EH (cell line): Measurements from ENCODE around the gene PMEL.
"Not testable (repeated sequence)": the region's sequence is repeated elsewhere in the genome, so short reads cannot be mapped to it uniquely, and the experiment has no call there.

Source experiments
- DNase-seq: peaks from one replicate; pipeline ENCODE4 v3.0.0-alpha.2; 2015; ENCODE audit warnings: low read depth

The PMEL gene

DNA sequence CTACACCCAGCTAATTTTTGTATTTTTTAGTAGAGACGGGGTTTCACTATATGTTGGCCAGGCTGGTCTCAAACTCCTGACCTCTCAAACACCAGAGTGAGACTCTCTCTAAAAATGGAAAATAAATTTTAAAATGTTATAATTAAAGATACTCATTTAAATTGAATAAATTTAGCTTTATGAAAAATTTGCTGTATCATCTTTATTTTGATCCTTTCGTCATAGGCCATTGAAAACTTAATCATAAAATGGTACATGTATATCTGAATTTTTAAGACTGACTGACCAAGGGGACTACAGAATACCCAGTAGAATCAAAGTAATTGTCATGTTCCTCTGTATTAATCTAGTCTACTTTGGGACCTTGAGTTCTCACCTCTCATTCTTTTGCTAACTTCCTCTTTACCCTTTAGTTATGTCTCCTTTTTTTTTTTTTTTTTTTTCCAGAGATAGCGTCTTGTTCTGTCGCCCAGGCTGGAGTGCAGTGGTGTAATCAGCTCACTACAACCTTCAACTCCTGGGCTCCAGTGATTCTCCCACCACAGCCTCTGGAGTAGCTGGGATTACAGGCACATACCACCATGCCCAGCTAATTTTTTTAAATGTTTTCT, 17.5 kb upstream of the PMEL start:
- no peak for DNase-seq

DNA sequence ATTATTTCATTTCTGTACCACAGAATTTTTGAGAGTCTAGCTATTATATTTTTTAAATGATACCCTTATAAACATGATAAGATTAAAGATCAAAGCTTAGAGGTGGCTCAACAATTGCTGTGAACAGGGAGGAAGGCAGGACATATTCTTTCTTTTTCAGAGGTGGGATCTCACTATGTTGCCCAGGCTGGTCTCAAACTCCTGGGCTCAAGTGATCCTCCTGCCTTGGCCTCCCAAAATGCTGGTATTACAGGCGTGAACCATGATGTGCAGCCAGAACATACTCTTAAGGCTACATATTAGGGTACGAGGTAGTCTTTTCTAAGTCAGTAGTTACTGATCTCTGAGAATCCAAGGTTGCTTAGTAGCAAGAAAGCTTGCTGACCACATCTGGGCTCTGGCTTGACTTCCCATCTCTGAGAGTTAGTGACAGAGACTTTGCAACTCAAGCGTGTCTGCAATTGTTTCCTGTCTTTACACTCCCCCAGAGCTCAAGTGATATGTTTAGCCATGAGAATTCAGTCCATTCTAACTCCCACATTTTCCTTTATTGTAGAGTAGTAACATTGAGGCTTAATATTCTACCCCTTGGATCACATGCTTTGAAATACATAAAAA, 16.6 kb upstream of the PMEL start:
- DNase-seq, result no peak

DNA sequence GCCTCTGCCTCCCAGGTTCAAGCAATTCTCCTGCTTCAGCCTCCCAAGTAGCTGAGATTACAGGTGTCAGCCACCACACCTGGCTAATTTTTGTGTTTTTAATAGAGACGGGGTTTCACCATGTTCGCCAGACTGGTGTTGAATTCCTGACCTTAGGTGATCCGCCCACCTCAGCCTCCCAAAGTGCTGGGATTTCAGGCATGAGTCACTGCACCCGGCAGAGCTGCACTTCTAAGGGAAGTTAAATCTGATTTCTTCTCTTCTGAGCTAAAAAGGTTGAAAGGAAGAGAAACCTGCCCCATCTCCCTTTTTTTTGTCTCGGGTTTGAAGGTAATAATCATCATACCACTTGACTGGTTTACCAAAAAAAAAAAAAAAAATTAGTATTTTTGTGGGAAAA, 16.0 kb upstream of the PMEL start:
- DNase-seq, result not testable (repeated sequence)

DNA sequence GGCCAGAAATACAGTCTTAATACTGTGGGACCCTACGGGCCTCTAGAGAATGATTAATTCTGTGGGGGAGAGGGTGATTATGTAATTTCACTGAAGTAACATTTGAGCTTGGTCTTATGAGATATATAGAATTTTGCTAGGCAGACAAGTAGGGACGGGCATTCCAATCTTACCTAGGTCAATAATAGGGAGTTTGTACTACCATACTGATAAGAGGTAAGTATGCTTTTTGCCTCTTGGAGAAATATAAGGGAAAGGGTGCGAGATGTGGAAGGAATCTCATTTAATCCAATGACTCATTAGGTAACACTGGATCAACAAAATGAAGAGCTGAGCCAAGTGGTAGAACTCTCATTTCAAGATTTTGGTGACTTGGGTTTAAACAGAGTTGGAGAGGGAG, 13.2 kb upstream of the PMEL start:
- no peak for DNase-seq

- DNase-seq, result no peak
Observed at GRCh38 chr12:55978393-55978792, 12.6 kb upstream of the PMEL start.

DNA sequence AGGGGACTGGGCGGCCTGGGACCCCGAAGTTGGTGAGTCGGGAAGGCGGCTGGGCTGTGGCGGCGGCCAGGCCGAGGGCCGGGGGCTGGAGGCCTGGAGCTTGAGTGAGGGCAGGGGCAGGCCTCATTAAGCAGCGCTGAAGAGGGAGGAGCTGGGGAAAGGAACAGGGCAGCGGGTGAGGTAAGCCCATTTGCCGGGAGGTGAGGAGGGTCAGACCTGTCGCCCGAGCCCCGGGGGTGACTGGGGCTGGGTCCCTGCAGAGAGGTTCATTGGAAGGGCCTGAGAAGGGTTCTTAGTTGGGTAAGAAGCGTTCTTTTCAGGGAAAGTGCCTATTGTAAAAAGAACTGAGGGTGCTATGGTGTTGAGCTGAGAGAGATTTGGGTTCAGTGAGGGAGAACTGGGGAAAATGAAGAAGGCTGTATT, 8.5 kb upstream of the PMEL start:
- peak; percentile 60 for DNase-seq

- peak; percentile 100 for DNase-seq
Observed at GRCh38 chr12:55973599-55974307, 7.9 kb upstream of the PMEL start, which contains the start of gene RAB5B. Gene RAB5B (plus strand): TSS chr12:55974078. CDS start chr12:55986961, 12,883 bp downstream.

DNA sequence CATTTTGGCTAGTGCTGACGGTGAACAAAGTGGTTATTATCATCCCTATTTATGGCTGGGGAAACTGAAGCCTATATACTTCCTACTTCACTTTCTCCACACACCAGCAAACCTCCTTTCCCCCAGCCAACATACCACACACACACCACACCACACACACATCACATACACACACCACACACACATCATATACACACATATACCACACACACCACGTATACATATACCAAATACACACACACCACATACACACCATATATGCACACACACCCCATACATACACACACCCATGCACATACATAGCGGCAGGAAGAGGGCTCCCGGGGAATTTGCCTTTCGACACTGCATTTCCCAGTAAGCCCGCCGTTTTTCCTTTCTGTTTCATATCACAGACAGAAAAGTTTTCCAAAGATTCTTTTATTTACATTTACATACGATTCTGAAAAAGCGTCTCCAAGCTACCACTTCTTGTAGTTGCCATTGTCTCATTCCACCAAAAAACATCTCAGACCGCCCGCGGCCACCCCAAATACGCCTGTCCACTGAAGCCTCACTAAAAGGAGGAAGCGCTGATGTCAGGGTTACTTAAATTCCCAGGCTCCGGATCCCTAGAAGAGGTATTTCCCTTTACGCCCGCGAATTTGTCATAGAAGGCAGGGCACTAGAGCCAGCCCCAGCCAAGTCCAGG, 7.2 kb upstream of the PMEL start:
- DNase-seq, result no peak

DNA sequence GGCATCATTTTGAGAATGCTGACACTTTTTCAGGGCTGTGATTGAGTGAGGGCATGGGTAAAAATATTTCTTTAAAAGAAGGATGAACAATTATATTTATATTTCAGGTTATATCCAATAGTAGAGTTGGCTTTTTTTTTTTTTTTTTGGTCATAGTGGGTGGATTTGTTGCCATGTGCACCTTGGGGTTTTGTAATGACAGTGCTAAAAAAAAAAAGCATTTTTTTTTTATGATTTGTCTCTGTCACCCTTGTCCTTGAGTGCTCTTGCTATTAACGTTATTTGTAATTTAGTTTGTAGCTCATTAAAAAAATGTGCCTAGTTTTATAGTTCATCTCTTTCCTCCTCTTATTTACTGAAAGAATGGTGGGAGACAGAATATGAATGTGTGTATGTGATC, 6.6 kb upstream of the PMEL start:
- DNase-seq, result no peak

GRCh38 chr12:55972042-55972441, 6.2 kb upstream of the PMEL start:
- DNase-seq, result peak; percentile 75

DNA sequence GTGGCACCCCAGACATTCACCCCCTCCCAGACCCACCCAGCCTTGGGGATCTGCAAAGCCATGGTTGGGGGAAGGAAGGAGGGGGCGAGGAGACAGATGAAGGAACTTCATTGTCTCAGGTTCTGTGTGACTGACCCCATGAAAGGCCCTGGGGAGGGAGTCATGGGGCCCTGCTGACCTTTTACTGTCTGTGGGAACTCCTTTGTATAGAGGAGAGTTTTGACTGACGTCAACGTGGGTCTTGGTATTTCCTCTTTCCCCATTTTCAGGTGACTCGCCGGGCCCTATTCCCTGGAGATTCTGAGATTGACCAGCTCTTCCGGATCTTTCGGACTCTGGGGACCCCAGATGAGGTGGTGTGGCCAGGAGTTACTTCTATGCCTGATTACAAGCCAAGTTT, 4.9 kb upstream of the PMEL start:
- DNase-seq, result peak; percentile 48

- no peak for DNase-seq
Observed at GRCh38 chr12:55969356-55969755, 3.5 kb upstream of the PMEL start.

GRCh38 chr12:55966408-55967281, 803 bp upstream of the PMEL start, which contains the start of gene CDK2:
Gene CDK2 (plus strand): TSS chr12:55966830. CDS start chr12:55967009, 179 bp downstream.
- peak; percentile 84 for DNase-seq

DNA sequence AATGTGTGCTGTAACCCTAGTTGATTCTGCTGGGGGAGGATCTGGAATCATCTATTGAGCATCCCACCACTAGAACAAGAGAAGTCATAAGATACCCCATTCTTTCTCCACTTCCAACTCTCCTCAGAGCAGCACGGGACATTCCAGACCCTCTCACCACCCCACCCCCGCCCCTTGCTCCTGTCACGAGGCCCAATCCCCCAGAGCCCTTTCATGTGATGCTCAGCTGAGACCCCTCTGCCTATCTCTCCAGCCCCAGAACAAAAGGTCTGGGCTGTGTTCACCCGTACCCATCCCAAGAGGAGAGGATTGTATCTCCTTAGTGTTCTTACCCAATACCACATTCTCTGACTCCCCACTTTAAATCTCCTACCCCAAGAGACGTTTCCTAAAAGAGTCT, 602 bp downstream of the PMEL start:
- no peak for DNase-seq

GRCh38 chr12:55963760-55964159, 2.1 kb downstream of the PMEL start:
- DNase-seq, result no peak

DNA sequence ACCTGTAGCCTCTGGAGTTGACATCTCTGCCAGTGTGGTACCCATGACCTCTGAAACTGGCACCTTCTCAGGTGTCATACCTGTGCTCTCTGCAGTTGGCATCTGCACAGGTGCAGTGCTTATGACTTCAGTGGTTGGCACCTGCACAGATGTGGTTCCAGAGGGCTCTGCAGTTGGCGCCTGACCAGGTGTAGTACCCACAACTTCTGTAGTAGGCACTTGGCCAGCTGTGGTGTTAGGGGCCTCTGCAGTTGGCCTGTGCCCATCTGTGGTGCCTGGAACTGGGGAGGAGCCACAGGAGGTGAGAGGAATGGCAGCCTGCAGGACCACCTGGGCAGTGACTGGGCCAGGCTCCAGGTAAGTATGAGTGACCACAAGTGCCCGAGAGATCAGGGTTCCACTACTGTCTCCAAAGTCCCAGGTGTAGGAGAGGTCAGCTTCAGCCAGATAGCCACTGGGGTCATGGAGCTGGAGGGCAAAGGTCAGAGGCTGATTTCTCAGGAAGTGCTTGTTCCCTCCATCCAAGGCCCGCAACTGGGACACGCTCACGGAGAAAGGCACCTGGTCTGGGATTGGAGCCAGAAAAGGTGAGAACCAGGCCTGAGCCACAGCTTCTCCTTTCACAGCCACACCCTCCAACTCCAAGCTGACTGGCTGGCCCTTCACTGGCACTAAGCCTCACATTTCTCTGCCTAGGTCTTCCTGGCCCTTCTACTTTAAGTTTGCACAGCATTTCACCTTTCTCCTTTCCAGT, 8.6 kb downstream of the PMEL start:
- DNase-seq, result no peak

- DNase-seq, result peak; percentile 63
Observed at GRCh38 chr12:55955800-55956508, 9.9 kb downstream of the PMEL start.

DNA sequence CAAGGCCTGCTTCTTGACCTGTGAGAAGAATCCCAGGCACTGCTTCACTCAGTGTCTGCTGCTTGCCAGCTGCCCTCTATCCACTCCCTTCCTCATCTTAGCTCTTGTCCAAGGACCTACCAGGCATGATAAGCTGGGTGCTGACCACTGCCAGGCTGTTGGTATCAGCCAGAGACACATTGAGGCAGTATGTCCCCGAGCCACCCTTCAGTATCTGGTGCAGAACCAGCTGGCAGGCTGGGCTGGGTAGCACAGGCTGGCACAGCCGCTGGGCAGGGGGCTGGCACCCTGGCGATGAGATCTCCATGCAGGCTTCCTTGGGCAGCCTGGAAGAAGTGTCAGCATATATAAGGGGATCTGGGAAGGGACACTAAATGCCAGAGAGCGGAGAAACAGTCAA, 10.5 kb downstream of the PMEL start:
- no peak for DNase-seq

DNA sequence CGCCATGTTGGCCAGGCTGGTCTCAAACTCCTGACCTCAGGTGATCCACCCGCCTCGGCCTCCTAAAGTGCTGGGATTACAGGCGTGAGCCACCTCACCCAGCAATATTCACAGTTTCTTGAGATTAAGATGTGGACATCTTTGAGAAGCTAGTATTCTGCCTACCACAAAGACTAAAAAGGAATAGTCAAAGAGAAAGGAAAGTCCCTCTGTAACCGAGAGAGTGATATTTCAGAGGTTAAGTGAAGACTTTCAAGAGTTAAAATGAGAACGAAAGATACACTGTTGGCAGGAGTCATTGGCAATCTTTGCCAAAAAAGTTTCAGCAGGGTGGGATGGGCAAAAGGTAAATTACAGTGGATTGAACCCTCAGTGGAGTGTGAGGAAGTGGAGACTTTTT, 19.3 kb downstream of the PMEL start:
- no peak for DNase-seq

DNA sequence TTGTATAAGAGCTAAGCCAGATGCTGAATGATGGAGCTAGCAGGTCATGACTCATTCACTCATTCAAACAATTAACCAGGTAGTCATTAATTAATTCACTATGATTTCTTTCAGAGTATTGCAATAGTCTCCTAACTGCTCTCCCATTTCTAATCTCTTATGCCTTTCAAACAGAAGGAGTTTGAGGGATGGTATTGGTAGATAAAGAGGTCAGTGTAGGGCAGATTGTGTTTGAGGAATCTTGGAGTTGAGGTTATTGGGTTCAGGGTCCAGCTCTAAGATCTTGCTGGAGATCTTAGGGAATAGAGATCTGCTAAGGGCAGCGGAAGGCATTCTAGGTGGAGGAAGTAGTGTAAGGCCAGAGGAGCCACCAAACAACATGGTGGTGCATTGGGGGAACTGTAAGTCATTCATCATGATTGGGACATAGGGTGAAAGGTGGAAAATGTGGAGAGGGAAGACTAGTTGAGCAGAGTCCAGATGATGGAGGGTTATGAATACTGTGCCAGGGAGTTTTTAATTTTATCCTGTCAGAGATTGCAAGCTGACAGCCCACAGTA, 23.2 kb downstream of the PMEL start:
- no peak for DNase-seq
